Body of pancreas (tissue), 4 donors: ENCODE measurements around the gene RALGPS2.

ENCODE experiments used
- POLR2A ChIP-seq, 3 donors: fragments of 450-650 bp; IDR thresholded peaks; one replicate each; pipeline ENCODE4 v1.6.1; 2016; ENCODE audit warnings: antibody characterized with exemption in 3 of 3, mild to moderate bottlenecking in 2 of 3
- TF ChIP-seq, protein P1 (sequence below), 7 experiments: fragments of 450-650 bp in 4 of 7; fragments of 200-600 bp in 3 of 7; sonication (generic) in 3 of 7; IDR thresholded peaks; one replicate each; pipeline ENCODE4 v1.5.1; 2016 to 2019; ENCODE audit warnings: antibody characterized with exemption in 7 of 7

DNA sequence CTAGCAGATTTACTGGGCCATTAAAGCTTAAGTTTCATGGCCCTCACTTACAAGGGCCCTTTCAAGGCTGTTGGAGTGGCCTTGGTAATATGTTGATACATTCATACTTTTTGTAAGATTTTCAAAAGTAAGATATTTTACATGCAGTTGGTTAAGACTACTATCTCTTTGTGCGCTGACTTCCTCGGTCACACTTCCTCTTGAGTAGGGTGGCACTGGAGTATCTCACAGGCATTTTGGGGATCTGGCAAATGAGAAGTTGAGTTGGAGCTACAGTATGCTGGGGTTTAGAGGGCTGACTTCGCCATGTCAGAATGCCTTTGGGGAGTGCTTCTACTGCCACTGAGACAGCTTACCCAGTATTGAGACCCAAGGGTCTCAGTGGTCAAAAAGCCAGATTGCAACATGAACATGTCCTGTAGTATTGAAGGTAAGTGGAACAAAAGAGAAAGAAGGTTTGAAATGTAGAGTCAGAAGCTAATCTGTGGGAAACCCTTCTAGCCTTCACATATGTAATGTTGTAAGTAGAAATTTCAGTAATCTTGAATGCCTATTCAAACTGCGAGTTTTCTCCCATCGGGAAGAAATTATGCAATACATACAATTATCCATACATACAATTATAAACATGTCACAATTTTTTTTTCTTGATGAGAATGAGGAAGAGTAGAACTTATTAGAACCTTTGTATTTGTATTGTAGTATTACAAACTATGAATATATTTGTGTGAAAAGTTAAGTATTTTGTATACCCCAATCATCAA, 32.3 kb upstream of the RALGPS2 start:
- TF ChIP-seq, protein P1, sequence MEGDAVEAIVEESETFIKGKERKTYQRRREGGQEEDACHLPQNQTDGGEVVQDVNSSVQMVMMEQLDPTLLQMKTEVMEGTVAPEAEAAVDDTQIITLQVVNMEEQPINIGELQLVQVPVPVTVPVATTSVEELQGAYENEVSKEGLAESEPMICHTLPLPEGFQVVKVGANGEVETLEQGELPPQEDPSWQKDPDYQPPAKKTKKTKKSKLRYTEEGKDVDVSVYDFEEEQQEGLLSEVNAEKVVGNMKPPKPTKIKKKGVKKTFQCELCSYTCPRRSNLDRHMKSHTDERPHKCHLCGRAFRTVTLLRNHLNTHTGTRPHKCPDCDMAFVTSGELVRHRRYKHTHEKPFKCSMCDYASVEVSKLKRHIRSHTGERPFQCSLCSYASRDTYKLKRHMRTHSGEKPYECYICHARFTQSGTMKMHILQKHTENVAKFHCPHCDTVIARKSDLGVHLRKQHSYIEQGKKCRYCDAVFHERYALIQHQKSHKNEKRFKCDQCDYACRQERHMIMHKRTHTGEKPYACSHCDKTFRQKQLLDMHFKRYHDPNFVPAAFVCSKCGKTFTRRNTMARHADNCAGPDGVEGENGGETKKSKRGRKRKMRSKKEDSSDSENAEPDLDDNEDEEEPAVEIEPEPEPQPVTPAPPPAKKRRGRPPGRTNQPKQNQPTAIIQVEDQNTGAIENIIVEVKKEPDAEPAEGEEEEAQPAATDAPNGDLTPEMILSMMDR (IDR thresholded peaks at IDR 0.05): no peak
- no peak for TF ChIP-seq POLR2A (IDR thresholded peaks at IDR 0.05)
